ENCODE data around the gene OPN4. TPM values are rescaled to one million over a fixed set of nuclear protein-coding genes. Genes with fewer than 3 reads are reported as not detected.

OPN4 gene
- total and polyA plus RNA-seq, 2 donors (not counting 3 experiments of a cell fraction or from before 2014, with no cell fraction given), result not detected

- dilution Hi-C loops (cut with MboI; ENCODE audit: extremely low pct_ligation_motif_present, low sequenced_read_pairs), result no loop called here
- FAIRE-seq (no peak), DNase-seq (ENCODE audit: low read depth, low spot score) (no peak)
- Histone ChIP-seq H4K20me1 (replicated peaks; ENCODE audit: control insufficient read depth, extremely low read depth, insufficient read depth, low read length) (no peaks in the 10 kb centered on the region), H3K4me3 (replicated peaks in 1 of 3; ENCODE audit: insufficient read depth in 1 of 3, low read depth in 1 of 3, low read length in 3 of 3) (no peak overlapping the region), H3K4me2 (ENCODE audit: insufficient read depth, low read length) (no peak overlapping the region), H3K79me2 (ENCODE audit: control insufficient read depth, insufficient read depth, low read length) (no peaks in the 10 kb centered on the region), H2AFZ (ENCODE audit: low read depth, low read length) (no peak overlapping the region), H3K27ac (ENCODE audit: insufficient read depth, low read depth, low read length) (no peak overlapping the region), H3K4me1 (ENCODE audit: control insufficient read depth, extremely low read depth, insufficient read depth, low read length) (no peaks in the 10 kb centered on the region), H3K9me3 (replicated peaks; ENCODE audit: control insufficient read depth, insufficient read depth, low read length) (no peaks in the 10 kb centered on the region), H3K9me1 (replicated peaks; ENCODE audit: control insufficient read depth, extremely low read depth, insufficient read depth, low read length) (no peaks in the 10 kb centered on the region), H3K36me3 (ENCODE audit: control insufficient read depth in 2 of 2, extremely low read depth in 1 of 2, insufficient read depth in 2 of 2, low read length in 2 of 2) (no peaks in the 10 kb centered on the region), H3K9ac (replicated peaks; ENCODE audit: extremely low read depth, insufficient read depth, low read length) (no peak overlapping the region), H3K27me3 (ENCODE audit: control insufficient read depth in 2 of 2, insufficient read depth in 2 of 2, low read length in 2 of 2) (peaks cover 43 to 50% of the 10 kb centered on the region in 2 experiments)
- POLR2A ChIA-PET, result no interaction called here
- TF ChIP-seq EZH2 (IDR thresholded peaks at IDR 0.05; ENCODE audit: borderline replicate concordance, low read depth, low read length, severe bottlenecking) (no peak), GATA2 (IDR thresholded peaks at IDR 0.05; ENCODE audit: insufficient read depth, insufficient read length, low read depth, low read length) (no peak), FOS (IDR thresholded peaks at IDR 0.05; ENCODE audit: borderline replicate concordance, insufficient read depth, low read length) (no peak), MAX (IDR thresholded peaks at IDR 0.05; ENCODE audit: insufficient read depth, insufficient read length) (no peak), MYC (IDR thresholded peaks at IDR 0.05; ENCODE audit: low read depth, low read length) (no peak)
- intact Hi-C loops (cut with micrococcal nuclease), result no loop called here
- BruUV-seq (replicated peaks), result no TSS peak
- CTCF ChIA-PET, result interaction anchor here (0.7 to 6.6 kb wide), 3 partner anchors 17 to 276 kb away, joined by 3 to 67 read pairs (median 5); no protein-coding TSS in a partner anchor
Observed at GRCh38 chr10:86690657-86691084, 36.3 kb downstream of the OPN4 start.

- no peak overlapping the region for H3K9ac ChIP-seq (replicated peaks; ENCODE audit: extremely low read depth, insufficient read depth, low read length)
- H3K4me2 ChIP-seq (ENCODE audit: insufficient read depth, low read length), result no peak overlapping the region
- no peaks in the 10 kb centered on the region for H3K4me1 ChIP-seq (ENCODE audit: control insufficient read depth, extremely low read depth, insufficient read depth, low read length)
- no peaks in the 10 kb centered on the region for H3K79me2 ChIP-seq (ENCODE audit: control insufficient read depth, insufficient read depth, low read length)
- no peak overlapping the region for H2AFZ ChIP-seq (ENCODE audit: low read depth, low read length)
- H3K27me3 ChIP-seq (ENCODE audit: control insufficient read depth in 2 of 2, insufficient read depth in 2 of 2, low read length in 2 of 2), result peaks cover 50 to 55% of the 10 kb centered on the region in 2 experiments
- H3K9me1 ChIP-seq (replicated peaks; ENCODE audit: control insufficient read depth, extremely low read depth, insufficient read depth, low read length), result no peaks in the 10 kb centered on the region
- intact Hi-C loops (cut with micrococcal nuclease), result no loop called here
- no peak overlapping the region for H3K27ac ChIP-seq (ENCODE audit: insufficient read depth, low read depth, low read length)
- ChIA-PET CTCF (interaction anchor here (1.7 to 6.6 kb wide), 5 partner anchors 202 to 275 kb away, joined by 5 to 129 read pairs (median 16); no protein-coding TSS in a partner anchor), POLR2A (no interaction called here)
- no peaks in the 10 kb centered on the region for H3K36me3 ChIP-seq (ENCODE audit: control insufficient read depth in 2 of 2, extremely low read depth in 1 of 2, insufficient read depth in 2 of 2, low read length in 2 of 2)
- no peak overlapping the region for H3K4me3 ChIP-seq (replicated peaks in 1 of 3; ENCODE audit: insufficient read depth in 1 of 3, low read depth in 1 of 3, low read length in 3 of 3)
- FAIRE-seq (no peak), DNase-seq (ENCODE audit: low read depth, low spot score) (no peak)
- TF ChIP-seq GATA2 (IDR thresholded peaks at IDR 0.05; ENCODE audit: insufficient read depth, insufficient read length, low read depth, low read length) (no peak), MAX (IDR thresholded peaks at IDR 0.05; ENCODE audit: insufficient read depth, insufficient read length) (no peak), FOS (IDR thresholded peaks at IDR 0.05; ENCODE audit: borderline replicate concordance, insufficient read depth, low read length) (no peak), CTCF (IDR thresholded peaks at IDR 0.05; ENCODE audit: extremely low read depth in 1 of 2, insufficient read depth in 1 of 2, low read depth in 1 of 2, low read length in 2 of 2) (no peak), POLR2A (IDR thresholded peaks at IDR 0.05; ENCODE audit: low read depth, low read length) (no peak), MYC (IDR thresholded peaks at IDR 0.05; ENCODE audit: low read depth, low read length) (no peak), EZH2 (IDR thresholded peaks at IDR 0.05; ENCODE audit: borderline replicate concordance, low read depth, low read length, severe bottlenecking) (no peak), JUN (IDR thresholded peaks at IDR 0.05; ENCODE audit: borderline replicate concordance, insufficient read depth, insufficient read length, low read depth) (no peak), POLR2AphosphoS5 (IDR thresholded peaks at IDR 0.05; ENCODE audit: insufficient read depth, low read depth, low read length) (no peak)
- BruUV-seq (replicated peaks), result no TSS peak
- dilution Hi-C loops (cut with MboI; ENCODE audit: extremely low pct_ligation_motif_present, low sequenced_read_pairs), result no loop called here
- H4K20me1 ChIP-seq (replicated peaks; ENCODE audit: control insufficient read depth, extremely low read depth, insufficient read depth, low read length), result no peaks in the 10 kb centered on the region
- H3K9me3 ChIP-seq (replicated peaks; ENCODE audit: control insufficient read depth, insufficient read depth, low read length), result no peaks in the 10 kb centered on the region
Observed at GRCh38 chr10:86691333-86692022, 37.1 kb downstream of the OPN4 start.

All from endothelial cell of umbilical vein (primary cell).